HL-60 (cell line): Measurements from ENCODE around the gene TLCD1.

Source experiments
- DNase-seq, 2 experiments: peaks; one replicate each; pipeline ENCODE4 v3.0.0-alpha.2; 2010 to 2020; ENCODE audit warnings: low read depth in 1 of 2, low spot score in 1 of 2
- H3K27ac ChIP-seq: fragments of 250-450 bp; sonication (Bioruptor Pico); replicated peaks from 2 replicates; pipeline ENCODE4 v1.5.1; 2020; ENCODE audit warnings: mild to moderate bottlenecking, moderate library complexity
- H3K27me3 ChIP-seq: fragments of 250-450 bp; sonication (Bioruptor Pico); 2 replicates; pipeline ENCODE4 v1.5.1; 2021; ENCODE audit warnings: mild to moderate bottlenecking, moderate library complexity; ENCODE audit not compliant: insufficient read depth, poor library complexity, severe bottlenecking
- H3K4me3 ChIP-seq: replicated peaks from 2 replicates; pipeline ENCODE4 v1.5.1; 2011; ENCODE audit warnings: mild to moderate bottlenecking, control low read depth, low read length; ENCODE audit not compliant: insufficient read depth
- GABPA ChIP-seq: IDR thresholded peaks from 2 replicates; pipeline ENCODE4 v1.6.1; 2012; ENCODE audit warnings: low read depth
- POLR2AphosphoS5 ChIP-seq: IDR thresholded peaks from 2 replicates; pipeline ENCODE4 v1.6.1; 2012; ENCODE audit warnings: low read depth
- REST ChIP-seq: IDR thresholded peaks from 2 replicates; pipeline ENCODE4 v1.6.1; 2012; ENCODE audit warnings: low read depth; ENCODE audit not compliant: insufficient replicate concordance
- SPI1 ChIP-seq: IDR thresholded peaks from 2 replicates; pipeline ENCODE4 v1.6.1; 2012; ENCODE audit warnings: low read depth, mild to moderate bottlenecking, borderline replicate concordance
- TF ChIP-seq, protein P1 (sequence below): IDR thresholded peaks from one replicate; pipeline ENCODE4 v1.5.1; 2011; ENCODE audit warnings: low read length, control low read depth, inconsistent platforms; ENCODE audit not compliant: insufficient read depth

The TLCD1 gene

DNA sequence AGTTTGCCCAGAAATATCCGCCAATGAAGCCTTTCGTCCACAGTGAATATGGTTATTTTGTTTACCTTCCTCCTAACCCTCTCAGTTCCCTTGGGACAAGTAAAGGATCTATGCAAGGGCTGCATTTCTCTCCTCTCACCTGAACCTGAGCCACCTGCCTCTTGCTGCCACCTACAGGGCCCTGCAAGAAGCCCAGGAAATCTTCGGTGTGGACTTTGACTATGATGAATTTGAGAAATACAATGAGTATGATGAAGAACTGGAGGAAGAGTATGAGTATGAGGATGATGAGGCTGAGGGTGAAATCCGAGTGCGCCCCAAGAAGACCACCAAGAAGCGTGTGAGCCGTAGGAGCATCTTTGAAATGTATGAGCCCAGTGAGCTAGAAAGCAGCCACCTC is 50.1 kb downstream of the TLCD1 start:
- TF ChIP-seq REST (no peak), POLR2AphosphoS5 (no peak), GABPA (no peak), SPI1 (no peak)
- TF ChIP-seq, protein P1, sequence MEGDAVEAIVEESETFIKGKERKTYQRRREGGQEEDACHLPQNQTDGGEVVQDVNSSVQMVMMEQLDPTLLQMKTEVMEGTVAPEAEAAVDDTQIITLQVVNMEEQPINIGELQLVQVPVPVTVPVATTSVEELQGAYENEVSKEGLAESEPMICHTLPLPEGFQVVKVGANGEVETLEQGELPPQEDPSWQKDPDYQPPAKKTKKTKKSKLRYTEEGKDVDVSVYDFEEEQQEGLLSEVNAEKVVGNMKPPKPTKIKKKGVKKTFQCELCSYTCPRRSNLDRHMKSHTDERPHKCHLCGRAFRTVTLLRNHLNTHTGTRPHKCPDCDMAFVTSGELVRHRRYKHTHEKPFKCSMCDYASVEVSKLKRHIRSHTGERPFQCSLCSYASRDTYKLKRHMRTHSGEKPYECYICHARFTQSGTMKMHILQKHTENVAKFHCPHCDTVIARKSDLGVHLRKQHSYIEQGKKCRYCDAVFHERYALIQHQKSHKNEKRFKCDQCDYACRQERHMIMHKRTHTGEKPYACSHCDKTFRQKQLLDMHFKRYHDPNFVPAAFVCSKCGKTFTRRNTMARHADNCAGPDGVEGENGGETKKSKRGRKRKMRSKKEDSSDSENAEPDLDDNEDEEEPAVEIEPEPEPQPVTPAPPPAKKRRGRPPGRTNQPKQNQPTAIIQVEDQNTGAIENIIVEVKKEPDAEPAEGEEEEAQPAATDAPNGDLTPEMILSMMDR, result no peak
- Histone ChIP-seq H3K4me3 (no peak overlapping the region), H3K27me3 (no peaks in the 10 kb centered on the region), H3K27ac (no peak overlapping the region)
- no peak for DNase-seq

GRCh38 chr17:28675490-28675889 is 50.5 kb downstream of the TLCD1 start:
- Histone ChIP-seq H3K4me3 (no peak overlapping the region), H3K27me3 (no peaks in the 10 kb centered on the region), H3K27ac (no peak overlapping the region)
- TF ChIP-seq SPI1 (no peak), POLR2AphosphoS5 (no peak), REST (no peak), GABPA (no peak)
- TF ChIP-seq, protein P1, result no peak
- DNase-seq, result no peak
